ENCODE data around the gene MAEL.

The MAEL gene

DNA sequence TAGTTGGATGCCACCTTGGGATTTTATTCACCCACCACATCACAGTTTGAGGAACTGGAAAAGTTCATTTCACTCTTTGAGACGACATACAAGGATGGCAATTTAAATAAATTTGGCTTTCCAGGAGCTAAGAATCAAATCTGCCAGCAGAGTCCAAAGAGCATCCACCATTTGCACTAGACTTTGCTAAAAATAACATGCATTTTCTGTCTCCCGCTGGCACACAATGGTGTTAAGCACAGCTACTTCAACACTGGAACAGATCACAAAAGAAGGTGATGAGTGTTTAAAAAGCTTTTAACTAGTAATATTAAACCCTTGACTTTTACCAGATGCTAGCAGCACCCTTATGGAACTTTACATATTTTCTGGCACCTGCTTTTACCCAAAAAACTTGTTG is 44.6 kb downstream of the MAEL start:
- no peak for DNase-seq (ENCODE audit: low spot score)
- TF ChIP-seq, protein P1, sequence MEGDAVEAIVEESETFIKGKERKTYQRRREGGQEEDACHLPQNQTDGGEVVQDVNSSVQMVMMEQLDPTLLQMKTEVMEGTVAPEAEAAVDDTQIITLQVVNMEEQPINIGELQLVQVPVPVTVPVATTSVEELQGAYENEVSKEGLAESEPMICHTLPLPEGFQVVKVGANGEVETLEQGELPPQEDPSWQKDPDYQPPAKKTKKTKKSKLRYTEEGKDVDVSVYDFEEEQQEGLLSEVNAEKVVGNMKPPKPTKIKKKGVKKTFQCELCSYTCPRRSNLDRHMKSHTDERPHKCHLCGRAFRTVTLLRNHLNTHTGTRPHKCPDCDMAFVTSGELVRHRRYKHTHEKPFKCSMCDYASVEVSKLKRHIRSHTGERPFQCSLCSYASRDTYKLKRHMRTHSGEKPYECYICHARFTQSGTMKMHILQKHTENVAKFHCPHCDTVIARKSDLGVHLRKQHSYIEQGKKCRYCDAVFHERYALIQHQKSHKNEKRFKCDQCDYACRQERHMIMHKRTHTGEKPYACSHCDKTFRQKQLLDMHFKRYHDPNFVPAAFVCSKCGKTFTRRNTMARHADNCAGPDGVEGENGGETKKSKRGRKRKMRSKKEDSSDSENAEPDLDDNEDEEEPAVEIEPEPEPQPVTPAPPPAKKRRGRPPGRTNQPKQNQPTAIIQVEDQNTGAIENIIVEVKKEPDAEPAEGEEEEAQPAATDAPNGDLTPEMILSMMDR (IDR thresholded peaks at IDR 0.05; ENCODE audit: extremely low read depth, missing control alignments): no peak

DNA sequence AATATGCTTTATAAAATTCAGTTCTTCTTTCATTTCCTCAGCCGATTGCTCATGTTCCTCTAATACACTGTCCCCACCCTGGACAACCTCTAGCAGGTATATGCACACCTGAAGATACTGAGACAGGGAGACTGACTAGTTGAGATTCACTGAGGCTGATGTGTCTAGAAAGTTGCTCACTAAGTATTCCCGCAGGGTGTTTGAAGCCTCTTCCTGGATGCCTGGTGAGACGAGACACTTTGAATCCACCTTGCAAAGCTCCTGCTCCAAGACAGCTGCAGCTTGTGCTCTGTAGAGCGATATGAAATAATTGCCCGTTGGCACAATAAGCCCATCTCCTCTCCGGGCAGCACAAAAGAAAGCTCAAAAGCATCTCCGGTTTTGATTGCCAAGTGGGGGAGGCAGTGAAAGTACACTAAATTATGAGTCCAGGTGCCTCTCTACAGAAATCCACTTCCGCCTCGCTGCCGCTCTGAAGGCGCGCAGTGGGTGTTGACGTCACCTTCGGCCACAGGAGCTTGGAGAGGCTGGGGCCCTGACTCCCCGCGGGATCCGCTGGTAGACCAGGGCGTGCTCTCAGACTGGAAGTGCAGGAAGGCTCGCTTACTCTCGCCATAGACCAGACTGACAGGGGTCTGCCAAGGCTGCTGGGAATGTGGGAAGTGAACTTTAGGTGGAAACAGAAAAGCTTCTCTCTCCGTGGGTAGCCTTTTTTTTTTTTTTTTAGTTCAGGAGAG is 54.8 kb downstream of the MAEL start:
- TF ChIP-seq, protein P1 (IDR thresholded peaks at IDR 0.05; ENCODE audit: extremely low read depth, missing control alignments): no peak
- peak; percentile 73 for DNase-seq (ENCODE audit: low spot score)

DNA sequence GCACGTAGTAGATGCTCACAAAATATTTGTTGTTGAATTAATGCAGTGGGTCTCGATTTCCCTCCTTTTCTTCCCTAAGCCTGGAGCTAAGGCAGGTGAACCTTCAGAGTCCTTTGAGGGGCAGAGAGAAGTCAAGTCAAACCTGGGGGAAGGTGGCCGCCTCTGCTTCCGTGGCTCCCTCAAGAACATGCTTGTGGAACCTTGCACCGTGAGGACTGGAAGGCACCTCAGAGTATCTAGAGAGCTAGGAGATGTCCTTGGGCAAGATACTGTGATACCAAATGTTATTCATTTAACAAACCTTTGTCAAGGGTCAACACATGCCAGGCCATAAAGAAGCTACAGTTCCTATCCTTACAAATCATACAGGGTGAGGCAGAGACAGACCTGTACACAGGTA is 62.8 kb downstream of the MAEL start:
- no peak for DNase-seq (ENCODE audit: low spot score)
- TF ChIP-seq, protein P1 (IDR thresholded peaks at IDR 0.05; ENCODE audit: extremely low read depth, missing control alignments): no peak

DNA sequence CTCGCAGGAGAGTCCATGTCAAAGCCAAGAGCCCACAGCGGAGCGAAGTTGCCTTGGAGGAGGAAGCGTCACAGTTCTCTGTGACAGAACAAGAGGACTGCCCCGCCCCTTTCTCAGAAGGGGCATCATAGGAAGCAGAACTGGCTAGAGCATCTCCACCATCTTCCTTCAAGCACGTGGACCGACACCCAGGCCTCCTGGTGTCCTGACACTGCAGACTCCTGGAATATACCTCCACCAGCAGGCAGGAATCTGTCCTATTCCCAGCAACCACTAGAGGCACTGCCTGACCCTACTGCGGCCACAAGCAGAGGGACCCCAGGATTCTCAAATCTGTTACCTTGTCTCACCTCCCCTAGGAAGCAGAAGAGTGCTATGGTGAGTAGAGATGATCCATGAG is 63.3 kb downstream of the MAEL start:
- TF ChIP-seq, protein P1 (IDR thresholded peaks at IDR 0.05; ENCODE audit: extremely low read depth, missing control alignments): no peak
- no peak for DNase-seq (ENCODE audit: low spot score)

DNA sequence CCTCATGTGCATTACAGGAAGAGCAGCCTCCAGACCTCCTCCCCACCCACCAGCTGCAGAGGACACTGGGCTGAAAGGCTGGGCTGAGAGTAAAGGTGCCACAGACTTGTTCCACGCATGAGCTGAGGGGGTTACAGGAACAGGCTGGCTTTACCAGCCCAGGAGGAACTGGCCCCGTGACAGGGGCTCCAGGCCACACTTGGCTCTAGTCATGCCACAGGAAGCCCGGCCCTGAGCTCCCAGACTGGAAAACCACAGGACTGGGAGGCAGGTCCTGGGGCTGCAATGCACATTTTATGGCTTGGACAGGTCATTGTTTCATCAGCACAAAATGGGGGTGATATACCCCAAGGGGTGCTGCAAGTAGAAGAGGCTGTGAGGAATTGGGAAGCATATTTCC is 65.5 kb downstream of the MAEL start:
- no peak for DNase-seq (ENCODE audit: low spot score)
- TF ChIP-seq, protein P1 (IDR thresholded peaks at IDR 0.05; ENCODE audit: extremely low read depth, missing control alignments): no peak

DNA sequence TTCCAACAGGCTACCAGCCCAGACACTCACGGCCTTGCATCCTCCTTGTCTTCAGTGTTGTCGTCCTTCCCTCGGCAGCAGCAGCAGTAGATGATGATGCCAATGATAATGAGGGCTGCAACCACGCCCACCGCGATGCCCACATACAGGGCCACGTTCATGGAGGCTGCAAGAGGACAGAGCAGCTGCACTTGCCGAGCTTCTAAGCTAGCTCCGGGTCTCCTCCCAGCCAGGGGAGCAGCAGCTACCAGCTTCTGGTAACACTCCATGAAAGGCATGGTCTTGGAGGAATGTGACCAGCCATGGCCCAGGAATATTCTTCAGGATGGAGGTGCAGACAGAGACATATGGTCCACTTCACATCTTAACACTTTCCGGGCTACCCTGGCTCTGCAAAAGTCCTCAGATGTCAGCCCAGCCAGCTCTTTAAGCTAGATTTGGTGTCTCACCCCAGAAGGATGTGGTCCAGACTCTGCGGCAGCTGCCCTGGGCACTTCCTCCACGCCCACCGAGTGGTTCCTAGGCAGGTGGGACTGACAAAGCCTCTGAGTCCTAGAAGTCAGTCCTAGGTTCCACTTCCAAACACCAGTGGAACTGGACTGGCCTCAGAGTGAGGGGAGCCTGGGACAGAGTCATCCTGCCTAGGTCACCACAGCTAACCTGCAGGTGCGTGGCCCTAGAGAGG is 66.0 kb downstream of the MAEL start:
- TF ChIP-seq, protein P1 (IDR thresholded peaks at IDR 0.05; ENCODE audit: extremely low read depth, missing control alignments): no peak
- no peak for DNase-seq (ENCODE audit: low spot score)

DNA sequence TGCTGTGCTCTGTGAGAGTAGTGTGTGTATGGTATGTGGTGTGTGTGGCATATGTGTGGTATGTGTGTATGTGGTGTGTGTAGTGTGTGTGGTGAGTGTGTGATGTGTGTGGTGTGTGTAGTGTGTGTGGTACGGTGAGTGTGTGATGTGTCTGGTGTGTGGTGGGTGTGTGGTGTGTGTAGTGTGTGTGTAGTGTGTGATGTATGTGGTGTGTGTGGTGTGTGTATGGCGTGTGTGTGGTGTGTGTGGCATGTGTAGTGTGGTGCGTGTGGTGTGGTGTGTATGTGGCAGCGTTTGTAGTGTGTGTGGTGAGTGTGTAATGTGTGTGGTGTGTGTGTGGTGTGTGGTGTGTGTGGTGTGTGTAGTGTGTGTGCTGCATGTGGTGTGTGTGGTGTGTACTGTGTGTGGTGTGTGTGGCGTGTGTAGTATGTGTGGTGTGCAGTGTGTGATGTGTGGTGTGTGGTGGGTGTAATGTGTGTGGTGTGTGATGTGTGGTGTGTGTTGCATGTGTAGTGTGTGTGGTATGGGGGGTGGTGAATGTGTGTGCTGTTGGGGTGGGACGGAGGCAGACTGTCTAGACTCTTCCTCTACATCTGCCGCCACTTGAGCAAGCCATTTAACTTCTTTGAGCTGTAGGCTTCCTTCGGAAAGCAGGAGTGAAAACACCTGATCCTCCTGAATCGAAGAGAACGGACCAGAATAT is 67.6 kb downstream of the MAEL start:
- TF ChIP-seq, protein P1 (IDR thresholded peaks at IDR 0.05; ENCODE audit: extremely low read depth, missing control alignments): no peak

More for the DNA sequence above, 67.6 kb downstream of the MAEL start:
- DNase-seq (ENCODE audit: low spot score): no peak
